H1 (cell line): ENCODE data around the gene TSEN54. TPM values are rescaled to one million over a fixed set of nuclear protein-coding genes. Genes with fewer than 3 reads are reported as not detected.

ENCODE experiments used
- CTCF ChIA-PET: fragments of 300-600 bp; sonication (Branson Sonifier 250); formaldehyde crosslinking; loops from one replicate; lab custom pipeline; 2021; ENCODE audit not compliant: partially characterized antibody; lab: Charles Lee
- POLR2A ChIA-PET: fragments of 300-600 bp; sonication (Branson Sonifier 250); formaldehyde crosslinking; loops from one replicate; lab custom pipeline; 2021; ENCODE audit warnings: inconsistent platforms; ENCODE audit not compliant: partially characterized antibody; lab: Charles Lee
- DNase-seq, 2 experiments: peaks; one replicate each; pipeline versions ENCODE4 v3.0.0 to v3.0.0-alpha.2; 2010 to 2022; ENCODE audit warnings: low spot score in 2 of 2, low read depth in 1 of 2, mixed read lengths in 1 of 2
- FAIRE-seq: peaks from 2 replicates; lab custom pipeline; 2011; peaks lifted over from hg19 to GRCh38; lab: Jason Lieb, UNC
- H2AFZ ChIP-seq: 2 replicates; pipeline ENCODE4 v1.8.1; 2012; ENCODE audit warnings: low read length, inconsistent platforms
- H2AK5ac ChIP-seq: 2 replicates; pipeline ENCODE4 v1.6.1; 2013; ENCODE audit warnings: low read depth, low read length
- H2BK120ac ChIP-seq: replicated peaks from 2 replicates; pipeline ENCODE3; 2013; ENCODE audit warnings: low read depth, low read length, inconsistent platforms
- H2BK12ac ChIP-seq: 2 replicates; pipeline ENCODE4 v1.6.1; 2013; ENCODE audit warnings: low read depth, low read length
- H2BK15ac ChIP-seq: 2 replicates; pipeline ENCODE4 v1.6.1; 2013; ENCODE audit warnings: low read length
- H2BK20ac ChIP-seq: 2 replicates; pipeline ENCODE4 v1.6.1; 2013; ENCODE audit warnings: low read length
- H2BK5ac ChIP-seq: 2 replicates; pipeline ENCODE4 v1.6.1; 2013; ENCODE audit warnings: low read depth, low read length
- H3K14ac ChIP-seq: 2 replicates; pipeline ENCODE4 v1.6.1; 2013; ENCODE audit warnings: inconsistent platforms; ENCODE audit not compliant: insufficient read length
- H3K18ac ChIP-seq: 2 replicates; pipeline ENCODE4 v1.6.1; 2013; ENCODE audit warnings: low read length; ENCODE audit errors: extremely low read depth
- H3K23ac ChIP-seq: 2 replicates; pipeline ENCODE4 v1.6.1; 2013; ENCODE audit warnings: inconsistent platforms; ENCODE audit not compliant: insufficient read length
- H3K23me2 ChIP-seq: 2 replicates; pipeline ENCODE4 v1.6.1; 2013; ENCODE audit warnings: low read depth, low read length
- H3K27ac ChIP-seq: 2 replicates; pipeline ENCODE4 v1.6.1; 2011; ENCODE audit warnings: low read depth, low read length, inconsistent platforms
- H3K27me3 ChIP-seq, 4 experiments: replicated peaks in 1 of 4; 1 replicate in 1 of 4; 2 replicates in 3 of 4; pipeline versions ENCODE4 v1.6.1 to v1.8.1; 2011 to 2013; ENCODE audit warnings: low read length in 3 of 4, mild to moderate bottlenecking in 3 of 4, inconsistent platforms in 2 of 4, mixed read lengths in 2 of 4, moderate library complexity in 1 of 4; ENCODE audit not compliant: control insufficient read depth in 3 of 4, insufficient read depth in 3 of 4; ENCODE audit errors: extremely low read depth in 1 of 4
- H3K36me3 ChIP-seq, 4 experiments: 2 replicates each; pipeline versions ENCODE4 v1.6.1 to v1.8.1; 2011 to 2013; ENCODE audit warnings: mild to moderate bottlenecking in 4 of 4, low read length in 3 of 4, moderate library complexity in 2 of 4, control low read depth in 1 of 4, inconsistent platforms in 1 of 4; ENCODE audit not compliant: insufficient read depth in 4 of 4, control insufficient read depth in 2 of 4
- H3K4ac ChIP-seq: replicated peaks from 2 replicates; pipeline ENCODE3; 2013; ENCODE audit warnings: low read length, low read depth, mixed read lengths, inconsistent platforms; ENCODE audit not compliant: insufficient read length
- H3K4me1 ChIP-seq, 4 experiments: replicated peaks in 1 of 4; 1 replicate in 1 of 4; 2 replicates in 3 of 4; pipeline versions ENCODE4 v1.6.1 to v1.8.1; 2011 to 2013; ENCODE audit warnings: low read length in 3 of 4, inconsistent platforms in 2 of 4, mixed read lengths in 1 of 4; ENCODE audit not compliant: insufficient read depth in 4 of 4, control insufficient read depth in 3 of 4
- H3K4me2 ChIP-seq, 2 experiments: 2 replicates each; pipeline versions ENCODE4 v1.6.1 to v1.8.1; 2011 to 2013; ENCODE audit warnings: low read depth in 2 of 2, low read length in 2 of 2, control low read depth in 1 of 2, inconsistent platforms in 1 of 2, mild to moderate bottlenecking in 1 of 2; ENCODE audit not compliant: insufficient read depth in 1 of 2
- H3K4me3 ChIP-seq, 4 experiments: fragments of 200-600, 300-600 bp in 1 of 4; sonication (generic), shearing (Covaris generic), sonication (Bioruptor Twin) in 1 of 4; 2 replicates each; pipeline versions ENCODE4 v1.5.1 to v1.8.1; 2011 to 2016; ENCODE audit warnings: low read length in 4 of 4, low read depth in 3 of 4, control low read depth in 2 of 4, inconsistent platforms in 2 of 4, mild to moderate bottlenecking in 2 of 4, mixed read lengths in 1 of 4, moderate library complexity in 1 of 4; ENCODE audit not compliant: insufficient read depth in 2 of 4; ENCODE audit errors: extremely low read depth in 1 of 4
- H3K56ac ChIP-seq: replicated peaks from 2 replicates; pipeline ENCODE3; 2013; ENCODE audit warnings: low read depth, mild to moderate bottlenecking, mixed read lengths, low read length, inconsistent platforms; ENCODE audit not compliant: insufficient read length
- H3K79me1 ChIP-seq: 2 replicates; pipeline ENCODE4 v1.6.1; 2013; ENCODE audit warnings: low read depth, low read length, control low read depth
- H3K79me2 ChIP-seq, 2 experiments: 2 replicates each; pipeline versions ENCODE4 v1.6.1 to v1.8.1; 2012 to 2013; ENCODE audit warnings: low read length in 2 of 2, mild to moderate bottlenecking in 2 of 2, inconsistent platforms in 1 of 2; ENCODE audit not compliant: insufficient read depth in 2 of 2, control insufficient read depth in 1 of 2
- H3K9ac ChIP-seq, 4 experiments: replicated peaks in 1 of 4; 1 replicate in 1 of 4; 2 replicates in 3 of 4; pipeline versions ENCODE4 v1.6.1 to v1.8.1; 2011 to 2013; ENCODE audit warnings: low read depth in 3 of 4, low read length in 3 of 4, control low read depth in 2 of 4, mild to moderate bottlenecking in 2 of 4, moderate library complexity in 2 of 4, inconsistent platforms in 1 of 4; ENCODE audit errors: extremely low read depth in 1 of 4
- H3K9me3 ChIP-seq, 2 experiments: 2 replicates each; pipeline versions ENCODE4 v1.6.1 to v1.8.1; 2012 to 2013; ENCODE audit warnings: mild to moderate bottlenecking in 2 of 2, moderate library complexity in 2 of 2, control low read depth in 1 of 2, inconsistent platforms in 1 of 2, low read depth in 1 of 2, low read length in 1 of 2, mixed read lengths in 1 of 2; ENCODE audit not compliant: insufficient read depth in 2 of 2
- H4K20me1 ChIP-seq, 2 experiments: replicated peaks in 1 of 2; 2 replicates each; pipeline versions ENCODE3 to v1.8.1; 2011 to 2013; ENCODE audit warnings: inconsistent platforms in 2 of 2, low read length in 2 of 2, mild to moderate bottlenecking in 1 of 2; ENCODE audit not compliant: insufficient read depth in 2 of 2, control insufficient read depth in 1 of 2
- H4K5ac ChIP-seq: 2 replicates; pipeline ENCODE4 v1.6.1; 2013; ENCODE audit warnings: low read length, low read depth, mixed read lengths, inconsistent platforms; ENCODE audit not compliant: insufficient read length
- H4K8ac ChIP-seq: 2 replicates; pipeline ENCODE4 v1.8.0; 2013; ENCODE audit warnings: mild to moderate bottlenecking, moderate library complexity, low read length, inconsistent platforms; ENCODE audit not compliant: insufficient read depth; ENCODE audit errors: extremely low read depth
- H4K91ac ChIP-seq: replicated peaks from 2 replicates; pipeline ENCODE3; 2013; ENCODE audit warnings: low read length, mixed read lengths, inconsistent platforms; ENCODE audit not compliant: insufficient read length
- ASH2L ChIP-seq: fragments of 200-600, 300-600 bp; sonication (generic); IDR thresholded peaks from one replicate; pipeline ENCODE4 v1.7.1; 2017; ENCODE audit warnings: low read length
- BCL11A ChIP-seq, 2 experiments: IDR thresholded peaks; one replicate each; pipeline ENCODE4 v1.6.1; 2011; ENCODE audit warnings: low read depth in 2 of 2, low read length in 2 of 2, mild to moderate bottlenecking in 2 of 2
- CHD2 ChIP-seq: IDR thresholded peaks from 2 replicates; pipeline ENCODE4 v1.6.1; 2012; ENCODE audit warnings: low read length, improper control_type of control experiment
- CREB1 ChIP-seq: IDR thresholded peaks from 2 replicates; pipeline ENCODE4 v1.6.1; 2012; ENCODE audit warnings: inconsistent platforms
- GTF2F1 ChIP-seq: IDR thresholded peaks from 2 replicates; pipeline ENCODE4 v1.6.1; 2012; ENCODE audit warnings: low read depth, low read length, improper control_type of control experiment, borderline replicate concordance
- JUND ChIP-seq: IDR thresholded peaks from 2 replicates; pipeline ENCODE4 v1.6.1; 2011; ENCODE audit warnings: mild to moderate bottlenecking, improper control_type of control experiment, low read length
- NRF1 ChIP-seq: IDR thresholded peaks from 2 replicates; pipeline ENCODE4 v1.6.1; 2011; ENCODE audit warnings: mild to moderate bottlenecking, low read depth, low read length, improper control_type of control experiment
- TCF12 ChIP-seq: IDR thresholded peaks from 2 replicates; pipeline ENCODE4 v1.6.1; 2011; ENCODE audit warnings: low read depth, mild to moderate bottlenecking, low read length
- WGBS, 2 experiments: shearing (Covaris generic) in 1 of 2; methylation state at CpG; one replicate each; pipeline versions ENCODE4 v1.1.6 to v1.1.7; 2013 to 2015; ENCODE audit warnings: low lambda C conversion rate in 2 of 2, mixed read lengths in 2 of 2, inconsistent platforms in 1 of 2, low coverage in 1 of 2, missing lambda C conversion rate in 1 of 2; ENCODE audit not compliant: insufficient replicate concordance in 2 of 2, insufficient coverage in 1 of 2, insufficient read length in 1 of 2; ENCODE audit errors: extremely low coverage in 1 of 2, missing lambda C conversion rate in 1 of 2; 5-methylcytosine and 5-hydroxymethylcytosine counted together
- polyA plus RNA-seq, 7 experiments: library from polyadenylated mRNA; depleted of rRNA in 3 of 7; stranded (reverse) in 5 of 7; unstranded in 2 of 7; fragments of >200 nt in 5 of 7; fragments of 200-250 nt in 2 of 7; gene quantifications; 1 replicate in 5 of 7; 2 replicates in 1 of 7; 4 replicates in 1 of 7; pipeline versions ENCODE4 v1.2.1 to v1.2.3, GENCODE V29; 2011 to 2013; ENCODE audit warnings: missing spikeins in 2 of 7, mixed read lengths in 2 of 7
- total RNA-seq: library from RNA; stranded (reverse); fragmentation: NEBNext Ultra II Directional; extraction: Animal tissue kit (Norgen Biotek cat#: 25700); gene quantifications from 2 replicates; pipeline ENCODE4 v1.2.1, GENCODE V29; 2021

Gene TSEN54
- total and polyA plus RNA-seq, 2 of the 8 experiments (the other 6 are each of a cell fraction or from before 2014, with no cell fraction given): 43.6 to 60.3 TPM

DNA sequence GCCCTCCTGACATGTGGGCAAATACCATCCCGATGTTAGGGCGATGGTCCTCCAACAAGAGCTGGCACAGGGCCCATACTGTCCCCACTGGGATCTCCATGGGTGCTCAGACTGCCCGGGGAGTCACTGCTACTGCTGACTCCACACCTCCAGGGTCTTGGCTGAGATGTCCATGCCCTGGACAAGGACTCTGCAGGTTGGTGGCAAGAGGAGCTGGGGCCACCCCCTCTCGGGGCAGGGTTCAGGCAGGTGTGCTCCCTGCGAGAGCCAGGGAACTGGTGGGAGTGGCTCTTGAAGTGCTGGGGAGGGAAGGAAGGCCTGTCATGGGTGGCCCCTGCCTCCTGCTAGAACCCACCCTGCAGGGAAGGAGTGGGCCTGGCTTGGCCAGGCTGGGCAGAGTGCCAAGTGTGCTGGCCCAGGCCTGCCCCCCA lies 7.4 kb upstream of the TSEN54 start:
- DNase-seq: no peak
- H3K18ac ChIP-seq: no peak overlapping the region
- H3K9me3 ChIP-seq: no peaks in the 10 kb centered on the region
- H3K36me3 ChIP-seq: peaks cover 0 to 11% (median 4%) of the 10 kb centered on the region in 4 experiments; a peak in 3 of 8 replicates
- H3K27ac ChIP-seq: no peak overlapping the region; the same call in 1 of the 2 replicates
- H2AK5ac ChIP-seq: no peak overlapping the region
- no peak for FAIRE-seq
- H3K4ac ChIP-seq: no peak overlapping the region
- no peak overlapping the region for H2BK5ac ChIP-seq
- no peaks in the 10 kb centered on the region for H3K27me3 ChIP-seq
- no peak overlapping the region for H4K8ac ChIP-seq
- H2BK120ac ChIP-seq: no peak overlapping the region
- no peaks in the 10 kb centered on the region for H3K23me2 ChIP-seq
- no peaks in the 10 kb centered on the region; the same call in 1 of the 2 replicates for H3K79me1 ChIP-seq
- H2BK20ac ChIP-seq: no peak overlapping the region
- peaks cover 0 to 4% (median under 1%) of the 10 kb centered on the region in 4 experiments; a peak in 3 of 7 replicates for H3K4me1 ChIP-seq
- CTCF ChIA-PET: interaction anchor here (1.4 kb wide), 1 partner anchor 32 kb away, joined by 5 read pairs; no protein-coding TSS in a partner anchor
- WGBS, 2 experiments: 90% methylated on average over 5 of the region's 5 CpGs; no CpG with 5 or more reads in 1 of the 2 experiments
- H3K4me3 ChIP-seq: no peak overlapping the region
- no peak overlapping the region for H2AFZ ChIP-seq
- no peak overlapping the region for H4K91ac ChIP-seq
- H4K5ac ChIP-seq: no peak overlapping the region
- peaks cover 2 to 32% of the 10 kb centered on the region in 2 experiments for H4K20me1 ChIP-seq
- TF ChIP-seq CHD2 (no peak), NRF1 (no peak), JUND (no peak), CREB1 (no peak), GTF2F1 (no peak), BCL11A (IDR thresholded peaks at IDR 0.05; ENCODE audit: low read depth in 2 of 2, low read length in 2 of 2) (no peak), ASH2L (no peak), TCF12 (no peak)
- H3K79me2 ChIP-seq: peaks cover 0 to 11% of the 10 kb centered on the region in 2 experiments; a peak in 1 of 4 replicates
- no peak overlapping the region for H3K56ac ChIP-seq
- no peak overlapping the region for H2BK15ac ChIP-seq
- POLR2A ChIA-PET: interaction anchor here (1.1 to 1.2 kb wide), 2 partner anchors 9 to 12 kb away, joined by 3 to 6 read pairs; no protein-coding TSS in a partner anchor
- no peak overlapping the region for H3K14ac ChIP-seq
- H2BK12ac ChIP-seq: no peak overlapping the region
- H3K23ac ChIP-seq: no peak overlapping the region
- H3K9ac ChIP-seq: no peak overlapping the region
- no peak overlapping the region for H3K4me2 ChIP-seq
